A549 (cell line): ENCODE results near the gene KCNQ1. TPM values are rescaled to one million over a fixed set of nuclear protein-coding genes. Genes with fewer than 3 reads are reported as not detected.

Source experiments
- ATAC-seq, 2 experiments: fragments of 200-7000 bp in 1 of 2; fragments of >200 bp in 1 of 2; cut with Nextera tagmentation in 1 of 2; cut with Tn5 transposase in 1 of 2; 3 replicates each; pipeline versions ENCODE4 v1.8.0 to v1.9.1; 2018 to 2020; ENCODE audit warnings: mild to moderate bottlenecking in 1 of 2, moderate library complexity in 1 of 2
- CTCF ChIA-PET: fragments of 300-600 bp; sonication (Branson Sonifier 250); formaldehyde crosslinking; extraction: SDS; loops from one replicate; lab custom pipeline; 2021; ENCODE audit warnings: antibody characterized with exemption, inconsistent platforms; lab: Yijun Ruan, JAX
- POLR2A ChIA-PET: fragments of 350-600 bp; formaldehyde crosslinking; extraction: SDS; loops from one replicate; lab custom pipeline; 2021; ENCODE audit warnings: antibody characterized with exemption, inconsistent platforms; lab: Yijun Ruan, JAX
- DNase-seq, 2 experiments: peaks; one replicate each; pipeline versions ENCODE4 v3.0.0 to v3.0.0-alpha.2; 2011 to 2016; ENCODE audit warnings: low read depth in 1 of 2, low spot score in 1 of 2
- FAIRE-seq: peaks from 2 replicates; lab custom pipeline; 2011; peaks lifted over from hg19 to GRCh38; lab: Jason Lieb, UNC
- H3K27ac ChIP-seq, 2 experiments: fragments of >200 bp; sonication (Bioruptor Twin); formaldehyde crosslinking; 3 replicates each; pipeline ENCODE4 v1.5.1; 2016 to 2017
- H3K4me1 ChIP-seq: fragments of >200 bp; sonication (Bioruptor Twin); formaldehyde crosslinking; 3 replicates; pipeline ENCODE4 v1.6.1; 2016
- H3K4me2 ChIP-seq: fragments of >200 bp; sonication (Bioruptor Twin); formaldehyde crosslinking; 3 replicates; pipeline ENCODE4 v1.6.1; 2016
- H3K4me3 ChIP-seq: fragments of >200 bp; sonication (Bioruptor Twin); formaldehyde crosslinking; 3 replicates; pipeline ENCODE4 v1.5.1; 2016
- H3K9me3 ChIP-seq: fragments of >200 bp; sonication (Bioruptor Twin); formaldehyde crosslinking; 3 replicates; pipeline ENCODE4 v1.6.1; 2016
- CBX2 ChIP-seq: fragments of 200-600 bp; sonication (generic); IDR thresholded peaks from 2 replicates; pipeline ENCODE4 v1.6.1; 2016; ENCODE audit warnings: low read depth, mild to moderate bottlenecking, borderline replicate concordance
- CEBPB ChIP-seq, 2 experiments: fragments of >200 bp in 1 of 2; sonication (Bioruptor Twin) in 1 of 2; formaldehyde crosslinking in 1 of 2; IDR thresholded peaks; 2 replicates each; pipeline ENCODE4 v1.6.1; 2012 to 2016
- EHMT2 ChIP-seq: fragments of 200-600 bp; sonication (generic); IDR thresholded peaks from 2 replicates; pipeline ENCODE4 v1.6.1; 2016; ENCODE audit warnings: antibody characterized with exemption, low read depth, mild to moderate bottlenecking, moderate library complexity
- EP300 ChIP-seq, 2 experiments: fragments of >200 bp; sonication (Bioruptor Twin); formaldehyde crosslinking; IDR thresholded peaks; 2 replicates in 1 of 2; 3 replicates in 1 of 2; pipeline ENCODE4 v1.6.1; 2016 to 2017
- GATA3 ChIP-seq: IDR thresholded peaks from 2 replicates; pipeline ENCODE4 v1.6.1; 2012; ENCODE audit warnings: borderline replicate concordance
- HEYL ChIP-seq: fragments of 250-450 bp; sonication (Bioruptor Pico); IDR thresholded peaks from 2 replicates; pipeline ENCODE4 v1.8.0; 2021; ENCODE audit warnings: mild to moderate bottlenecking, moderate library complexity
- JUN ChIP-seq, 2 experiments: fragments of >200 bp; sonication (Bioruptor Twin); formaldehyde crosslinking; IDR thresholded peaks; 2 replicates in 1 of 2; 3 replicates in 1 of 2; pipeline ENCODE4 v1.6.1; 2016 to 2017
- KDM1A ChIP-seq: fragments of 200-600 bp; sonication (generic); IDR thresholded peaks from 2 replicates; pipeline ENCODE4 v1.6.1; 2016; ENCODE audit warnings: low read depth, mild to moderate bottlenecking
- MAFK ChIP-seq: fragments of 450-650 bp; IDR thresholded peaks from 2 replicates; pipeline ENCODE4 v1.6.1; 2014; ENCODE audit not compliant: partially characterized antibody
- MYC ChIP-seq: IDR thresholded peaks from 2 replicates; pipeline ENCODE4 v1.6.1; 2012; ENCODE audit warnings: mild to moderate bottlenecking, inconsistent platforms, low read length, improper control_type of control experiment, borderline replicate concordance
- NPAS2 ChIP-seq: fragments of 250-450 bp; sonication (Bioruptor Pico); IDR thresholded peaks from 2 replicates; pipeline ENCODE4 v1.8.0; 2022; ENCODE audit warnings: mild to moderate bottlenecking, moderate library complexity, borderline replicate concordance
- NR3C1 ChIP-seq: fragments of >200 bp; sonication (Bioruptor Twin); formaldehyde crosslinking; IDR thresholded peaks from 3 replicates; pipeline ENCODE4 v1.6.1; 2017
- PHF8 ChIP-seq: fragments of 200-600 bp; sonication (generic); IDR thresholded peaks from 2 replicates; pipeline ENCODE4 v1.6.1; 2016; ENCODE audit warnings: low read depth, mild to moderate bottlenecking, antibody characterized with exemption, moderate library complexity, borderline replicate concordance
- POLR2AphosphoS2 ChIP-seq: conservative IDR thresholded peaks from 2 replicates; pipeline ENCODE4 v1.6.1; 2012; ENCODE audit warnings: low read length, improper control_type of control experiment, inconsistent platforms
- RCOR1 ChIP-seq: fragments of 150-350 bp; IDR thresholded peaks from 2 replicates; pipeline ENCODE4 v1.6.1; 2014; ENCODE audit warnings: antibody characterized with exemption, low read length, low read depth
- RFX5 ChIP-seq: fragments of 450-650 bp; IDR thresholded peaks from 2 replicates; pipeline ENCODE4 v1.7.1; 2014; ENCODE audit warnings: antibody characterized with exemption, mild to moderate bottlenecking, moderate library complexity
- ZC3H11A ChIP-seq: fragments of 450-650 bp; IDR thresholded peaks from 2 replicates; pipeline ENCODE4 v1.6.1; 2014; ENCODE audit warnings: antibody characterized with exemption, mild to moderate bottlenecking
- ZSCAN20 ChIP-seq: fragments of 250-450 bp; sonication (Bioruptor Pico); IDR thresholded peaks from 2 replicates; pipeline ENCODE4 v1.8.0; 2022; ENCODE audit warnings: mild to moderate bottlenecking, moderate library complexity
- WGBS: methylation state at CpG from one replicate; pipeline ENCODE4 v1.1.6; 2017; ENCODE audit errors: missing lambda C conversion rate; 5-methylcytosine and 5-hydroxymethylcytosine counted together
- polyA plus RNA-seq, 4 experiments: library from polyadenylated mRNA; depleted of rRNA in 3 of 4; stranded (reverse); fragments of >200 nt; fragmentation: RNase III in 1 of 4; extraction: RNeasy Plus Mini Kit Qiagen cat#74134 plus additional on column Dnase treatment in 1 of 4; gene quantifications; 2 replicates in 3 of 4; 3 replicates in 1 of 4; pipeline ENCODE4 v1.2.3, GENCODE V29; 2011 to 2017
- TF ChIP-seq, protein P1 (sequence below): IDR thresholded peaks from 2 replicates; pipeline ENCODE4 v1.6.1; 2012; ENCODE audit warnings: low read depth, borderline replicate concordance
- TF ChIP-seq, protein P2 (sequence below): fragments of >200 bp; sonication (Bioruptor Twin); formaldehyde crosslinking; IDR thresholded peaks from 2 replicates; pipeline ENCODE4 v1.6.1; 2016
- TF ChIP-seq, protein P3 (sequence below): IDR thresholded peaks from 2 replicates; pipeline ENCODE4 v1.6.1; 2012
- TF ChIP-seq, protein P4 (sequence below): IDR thresholded peaks from 2 replicates; pipeline ENCODE4 v1.6.1; 2012
- TF ChIP-seq, protein P5 (sequence below): fragments of 250-450 bp; sonication (Bioruptor Pico); IDR thresholded peaks from 2 replicates; pipeline ENCODE4 v1.5.0; 2021; ENCODE audit warnings: mild to moderate bottlenecking, moderate library complexity, borderline replicate concordance
- TF ChIP-seq, protein P6 (sequence below): fragments of >200 bp; sonication (Bioruptor Twin); formaldehyde crosslinking; IDR thresholded peaks from 3 replicates; pipeline ENCODE4 v1.5.1; 2016
- TF ChIP-seq, protein P7 (sequence below): fragments of 200-600 bp; sonication (generic); IDR thresholded peaks from 2 replicates; pipeline ENCODE4 v1.6.1; 2016; ENCODE audit warnings: antibody characterized with exemption, mild to moderate bottlenecking, moderate library complexity

The KCNQ1 gene
- polyA plus RNA-seq, 2 of the 4 experiments (the other 2 are of a cell fraction), result 0.14 to 0.17 TPM

DNA sequence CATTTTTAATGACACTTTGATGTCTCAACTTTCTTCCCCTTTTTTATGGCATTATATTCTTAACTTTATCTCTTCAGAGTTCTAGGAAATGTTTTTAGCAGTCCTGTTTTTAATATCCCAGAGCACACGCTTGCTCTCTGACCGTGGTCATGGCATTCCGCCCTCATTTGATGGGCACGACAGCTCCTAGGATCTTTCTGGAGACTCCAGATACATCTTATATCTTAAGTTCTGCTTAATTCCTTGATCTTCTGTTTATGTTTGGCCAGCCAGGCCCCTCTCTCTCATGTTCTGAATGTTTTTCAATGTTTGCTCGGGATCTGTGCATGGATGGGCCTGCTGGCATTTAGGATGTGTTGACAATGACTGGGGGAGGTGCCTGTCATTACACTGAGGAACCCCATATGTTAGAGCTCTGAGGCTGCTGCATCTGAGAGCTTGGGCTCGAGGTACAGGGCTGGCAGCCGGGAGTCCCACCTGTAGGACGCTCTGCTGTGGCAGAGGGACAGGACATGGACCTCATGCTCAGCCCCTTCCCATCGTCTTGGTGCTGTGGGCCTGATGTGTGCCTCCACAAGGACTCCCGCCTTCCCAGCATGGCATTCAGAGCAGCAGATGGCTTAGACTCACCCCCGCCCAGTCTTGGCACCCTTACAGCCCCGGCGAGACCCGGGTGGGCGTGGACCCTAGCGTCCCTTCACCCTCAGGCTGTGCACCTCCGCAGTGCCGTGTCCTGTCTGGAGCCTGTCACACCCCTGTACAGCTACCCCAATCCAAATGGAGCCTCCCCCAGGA is 365.8 kb downstream of the KCNQ1 start:
- CTCF ChIA-PET, result no interaction called here
- Histone ChIP-seq H3K4me1 (peaks cover 4% of the 10 kb centered on the region; the same call in 1 of the 3 replicates), H3K4me3 (no peak overlapping the region), H3K9me3 (peaks cover 15% of the 10 kb centered on the region; the same call in 2 of the 3 replicates), H3K27ac (no peak overlapping the region), H3K4me2 (no peak overlapping the region)
- DNase-seq (no peak), FAIRE-seq (no peak), ATAC-seq (no peak)
- TF ChIP-seq, protein P1, sequence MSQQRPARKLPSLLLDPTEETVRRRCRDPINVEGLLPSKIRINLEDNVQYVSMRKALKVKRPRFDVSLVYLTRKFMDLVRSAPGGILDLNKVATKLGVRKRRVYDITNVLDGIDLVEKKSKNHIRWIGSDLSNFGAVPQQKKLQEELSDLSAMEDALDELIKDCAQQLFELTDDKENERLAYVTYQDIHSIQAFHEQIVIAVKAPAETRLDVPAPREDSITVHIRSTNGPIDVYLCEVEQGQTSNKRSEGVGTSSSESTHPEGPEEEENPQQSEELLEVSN, result no peak
- TF ChIP-seq, protein P2, sequence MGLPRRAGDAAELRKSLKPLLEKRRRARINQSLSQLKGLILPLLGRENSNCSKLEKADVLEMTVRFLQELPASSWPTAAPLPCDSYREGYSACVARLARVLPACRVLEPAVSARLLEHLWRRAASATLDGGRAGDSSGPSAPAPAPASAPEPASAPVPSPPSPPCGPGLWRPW, result no peak
- no peak for TF ChIP-seq POLR2AphosphoS2
- TF ChIP-seq EHMT2, result no peak
- TF ChIP-seq, protein P3, sequence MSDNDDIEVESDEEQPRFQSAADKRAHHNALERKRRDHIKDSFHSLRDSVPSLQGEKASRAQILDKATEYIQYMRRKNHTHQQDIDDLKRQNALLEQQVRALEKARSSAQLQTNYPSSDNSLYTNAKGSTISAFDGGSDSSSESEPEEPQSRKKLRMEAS, result no peak
- no peak for TF ChIP-seq JUN (IDR thresholded peaks at IDR 0.05)
- TF ChIP-seq CEBPB (IDR thresholded peaks at IDR 0.05), result no peak
- TF ChIP-seq, protein P4, sequence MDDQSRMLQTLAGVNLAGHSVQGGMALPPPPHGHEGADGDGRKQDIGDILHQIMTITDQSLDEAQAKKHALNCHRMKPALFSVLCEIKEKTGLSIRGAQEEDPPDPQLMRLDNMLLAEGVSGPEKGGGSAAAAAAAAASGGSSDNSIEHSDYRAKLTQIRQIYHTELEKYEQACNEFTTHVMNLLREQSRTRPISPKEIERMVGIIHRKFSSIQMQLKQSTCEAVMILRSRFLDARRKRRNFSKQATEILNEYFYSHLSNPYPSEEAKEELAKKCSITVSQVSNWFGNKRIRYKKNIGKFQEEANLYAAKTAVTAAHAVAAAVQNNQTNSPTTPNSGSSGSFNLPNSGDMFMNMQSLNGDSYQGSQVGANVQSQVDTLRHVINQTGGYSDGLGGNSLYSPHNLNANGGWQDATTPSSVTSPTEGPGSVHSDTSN, result no peak
- no peak for TF ChIP-seq ZSCAN20 (CRISPR knock-in tag)
- TF ChIP-seq NR3C1, result no peak
- TF ChIP-seq ZC3H11A, result no peak
- TF ChIP-seq HEYL (CRISPR knock-in tag), result no peak
- TF ChIP-seq EP300 (IDR thresholded peaks at IDR 0.05), result no peak
- no peak for TF ChIP-seq CBX2
- POLR2A ChIA-PET, result no interaction called here
- WGBS, result 52% methylated on average over 15 of the region's 18 CpGs

DNA sequence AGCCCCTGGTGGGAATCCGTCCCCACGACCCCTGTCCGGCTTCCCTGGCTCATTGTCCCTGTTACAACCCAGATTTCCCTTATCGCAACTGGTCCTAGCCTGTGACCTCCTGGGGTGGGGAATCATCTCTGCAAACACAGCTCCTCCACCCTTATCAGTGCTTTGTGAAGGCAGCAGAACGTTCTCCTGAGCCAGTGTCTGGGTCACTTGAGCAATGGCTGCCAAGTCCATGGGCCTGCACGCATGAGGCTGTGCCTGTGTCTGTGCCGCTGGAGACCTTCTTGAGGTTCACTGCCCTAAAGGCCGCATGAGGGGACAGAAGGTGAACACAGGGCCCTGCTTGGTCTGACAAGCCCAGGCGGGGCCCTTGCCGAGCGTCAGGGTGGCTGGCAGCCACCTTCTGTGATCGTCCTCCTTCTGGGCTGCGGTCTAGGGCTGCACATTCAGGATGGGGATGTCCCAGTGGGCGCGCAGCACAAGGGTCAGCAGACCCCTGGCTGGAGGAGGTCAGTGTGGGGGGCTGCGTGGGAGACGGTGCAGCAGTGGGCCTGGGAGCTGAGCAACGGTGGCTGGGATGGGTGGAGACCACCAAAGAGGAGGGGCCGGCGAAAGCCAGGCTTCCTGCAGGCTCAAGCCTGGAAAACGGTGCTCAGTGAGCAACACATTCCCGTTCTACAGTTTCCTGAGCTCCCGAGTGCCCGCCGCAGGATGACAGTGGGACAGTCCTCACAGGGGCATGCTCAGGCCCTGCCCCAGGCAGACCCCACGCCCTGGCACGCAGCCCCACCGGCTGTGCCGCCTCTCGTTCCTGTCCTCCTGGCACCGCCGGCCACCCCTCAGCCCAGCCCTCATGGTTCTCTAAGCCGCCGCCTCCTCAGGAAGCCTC is 366.6 kb downstream of the KCNQ1 start:
- H3K4me1 ChIP-seq, result peaks cover 4% of the 10 kb centered on the region; the same call in 1 of the 3 replicates
- H3K9me3 ChIP-seq, result peaks cover 21% of the 10 kb centered on the region; the same call in 2 of the 3 replicates
- H3K27ac ChIP-seq, result no peak overlapping the region
- no peak overlapping the region for H3K4me2 ChIP-seq
- no peak for ATAC-seq
- POLR2A ChIA-PET, result no interaction called here
- 74% methylated on average over 31 of the region's 34 CpGs for WGBS
- no peak for DNase-seq
- H3K4me3 ChIP-seq, result no peak overlapping the region
- CTCF ChIA-PET, result no interaction called here
- no peak for FAIRE-seq
- TF ChIP-seq, protein P5, sequence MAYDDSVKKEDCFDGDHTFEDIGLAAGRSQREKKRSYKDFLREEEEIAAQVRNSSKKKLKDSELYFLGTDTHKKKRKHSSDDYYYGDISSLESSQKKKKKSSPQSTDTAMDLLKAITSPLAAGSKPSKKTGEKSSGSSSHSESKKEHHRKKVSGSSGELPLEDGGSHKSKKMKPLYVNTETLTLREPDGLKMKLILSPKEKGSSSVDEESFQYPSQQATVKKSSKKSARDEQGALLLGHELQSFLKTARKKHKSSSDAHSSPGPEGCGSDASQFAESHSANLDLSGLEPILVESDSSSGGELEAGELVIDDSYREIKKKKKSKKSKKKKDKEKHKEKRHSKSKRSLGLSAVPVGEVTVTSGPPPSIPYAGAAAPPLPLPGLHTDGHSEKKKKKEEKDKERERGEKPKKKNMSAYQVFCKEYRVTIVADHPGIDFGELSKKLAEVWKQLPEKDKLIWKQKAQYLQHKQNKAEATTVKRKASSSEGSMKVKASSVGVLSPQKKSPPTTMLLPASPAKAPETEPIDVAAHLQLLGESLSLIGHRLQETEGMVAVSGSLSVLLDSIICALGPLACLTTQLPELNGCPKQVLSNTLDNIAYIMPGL (CRISPR knock-in tag), result no peak
- TF ChIP-seq GATA3 (no peak), MAFK (no peak), KDM1A (no peak), MYC (no peak), PHF8 (no peak), HEYL (CRISPR knock-in tag) (no peak), RFX5 (no peak), CBX2 (no peak), NPAS2 (CRISPR knock-in tag) (no peak), RCOR1 (no peak), ZC3H11A (no peak)
- TF ChIP-seq, protein P6, sequence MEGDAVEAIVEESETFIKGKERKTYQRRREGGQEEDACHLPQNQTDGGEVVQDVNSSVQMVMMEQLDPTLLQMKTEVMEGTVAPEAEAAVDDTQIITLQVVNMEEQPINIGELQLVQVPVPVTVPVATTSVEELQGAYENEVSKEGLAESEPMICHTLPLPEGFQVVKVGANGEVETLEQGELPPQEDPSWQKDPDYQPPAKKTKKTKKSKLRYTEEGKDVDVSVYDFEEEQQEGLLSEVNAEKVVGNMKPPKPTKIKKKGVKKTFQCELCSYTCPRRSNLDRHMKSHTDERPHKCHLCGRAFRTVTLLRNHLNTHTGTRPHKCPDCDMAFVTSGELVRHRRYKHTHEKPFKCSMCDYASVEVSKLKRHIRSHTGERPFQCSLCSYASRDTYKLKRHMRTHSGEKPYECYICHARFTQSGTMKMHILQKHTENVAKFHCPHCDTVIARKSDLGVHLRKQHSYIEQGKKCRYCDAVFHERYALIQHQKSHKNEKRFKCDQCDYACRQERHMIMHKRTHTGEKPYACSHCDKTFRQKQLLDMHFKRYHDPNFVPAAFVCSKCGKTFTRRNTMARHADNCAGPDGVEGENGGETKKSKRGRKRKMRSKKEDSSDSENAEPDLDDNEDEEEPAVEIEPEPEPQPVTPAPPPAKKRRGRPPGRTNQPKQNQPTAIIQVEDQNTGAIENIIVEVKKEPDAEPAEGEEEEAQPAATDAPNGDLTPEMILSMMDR, result no peak
- TF ChIP-seq, protein P7, sequence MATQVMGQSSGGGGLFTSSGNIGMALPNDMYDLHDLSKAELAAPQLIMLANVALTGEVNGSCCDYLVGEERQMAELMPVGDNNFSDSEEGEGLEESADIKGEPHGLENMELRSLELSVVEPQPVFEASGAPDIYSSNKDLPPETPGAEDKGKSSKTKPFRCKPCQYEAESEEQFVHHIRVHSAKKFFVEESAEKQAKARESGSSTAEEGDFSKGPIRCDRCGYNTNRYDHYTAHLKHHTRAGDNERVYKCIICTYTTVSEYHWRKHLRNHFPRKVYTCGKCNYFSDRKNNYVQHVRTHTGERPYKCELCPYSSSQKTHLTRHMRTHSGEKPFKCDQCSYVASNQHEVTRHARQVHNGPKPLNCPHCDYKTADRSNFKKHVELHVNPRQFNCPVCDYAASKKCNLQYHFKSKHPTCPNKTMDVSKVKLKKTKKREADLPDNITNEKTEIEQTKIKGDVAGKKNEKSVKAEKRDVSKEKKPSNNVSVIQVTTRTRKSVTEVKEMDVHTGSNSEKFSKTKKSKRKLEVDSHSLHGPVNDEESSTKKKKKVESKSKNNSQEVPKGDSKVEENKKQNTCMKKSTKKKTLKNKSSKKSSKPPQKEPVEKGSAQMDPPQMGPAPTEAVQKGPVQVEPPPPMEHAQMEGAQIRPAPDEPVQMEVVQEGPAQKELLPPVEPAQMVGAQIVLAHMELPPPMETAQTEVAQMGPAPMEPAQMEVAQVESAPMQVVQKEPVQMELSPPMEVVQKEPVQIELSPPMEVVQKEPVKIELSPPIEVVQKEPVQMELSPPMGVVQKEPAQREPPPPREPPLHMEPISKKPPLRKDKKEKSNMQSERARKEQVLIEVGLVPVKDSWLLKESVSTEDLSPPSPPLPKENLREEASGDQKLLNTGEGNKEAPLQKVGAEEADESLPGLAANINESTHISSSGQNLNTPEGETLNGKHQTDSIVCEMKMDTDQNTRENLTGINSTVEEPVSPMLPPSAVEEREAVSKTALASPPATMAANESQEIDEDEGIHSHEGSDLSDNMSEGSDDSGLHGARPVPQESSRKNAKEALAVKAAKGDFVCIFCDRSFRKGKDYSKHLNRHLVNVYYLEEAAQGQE, result no peak
